B cell (primary cell): ENCODE measurements around the gene ACER1. TPM values are rescaled to one million over a fixed set of nuclear protein-coding genes. Genes with fewer than 3 reads are reported as not detected.

Experiments used
- ATAC-seq: fragments of 200-7000 bp; cut with Tn5 transposase; one replicate; pipeline ENCODE4 v1.10.0; 2021; ENCODE audit warnings: low read depth, mild to moderate bottlenecking, moderate number of reproducible peaks, moderate library complexity
- CTCF ChIA-PET: fragments of 350-600 bp; sonication (Branson Sonifier 250); formaldehyde crosslinking; loops from one replicate; lab custom pipeline; 2021; ENCODE audit warnings: antibody characterized with exemption, inconsistent platforms; lab: Charles Lee
- POLR2A ChIA-PET: fragments of 350-600 bp; sonication (Branson Sonifier 250); formaldehyde crosslinking; loops from one replicate; lab custom pipeline; 2021; ENCODE audit warnings: antibody characterized with exemption; lab: Charles Lee
- DNase-seq: peaks from one replicate; pipeline ENCODE4 v3.0.0; 2013
- H2AFZ ChIP-seq: 2 replicates; pipeline ENCODE4 v1.6.1; 2012; ENCODE audit warnings: mild to moderate bottlenecking, low read depth, low read length; ENCODE audit not compliant: insufficient read depth, poor library complexity, severe bottlenecking
- H3K27ac ChIP-seq, 2 donors: 1 replicate in 1 of 2; 2 replicates in 1 of 2; pipeline ENCODE4 v1.5.1; 2012 to 2013; ENCODE audit warnings: low read length in 2 of 2, mild to moderate bottlenecking in 2 of 2, moderate library complexity in 1 of 2
- H3K27me3 ChIP-seq, 4 experiments: fragments of 200-600 bp in 1 of 4; sonication (generic) in 1 of 4; replicated peaks in 1 of 4; 1 replicate in 2 of 4; 2 replicates in 2 of 4; pipeline versions ENCODE4 v1.6.1 to v1.7.0; 2013 to 2016; ENCODE audit warnings: low read length in 3 of 4, mild to moderate bottlenecking in 2 of 4, mixed read lengths in 1 of 4, moderate library complexity in 1 of 4; ENCODE audit not compliant: insufficient read depth in 4 of 4, control insufficient read depth in 3 of 4; ENCODE audit errors: control extremely low read depth in 1 of 4
- H3K36me3 ChIP-seq, 2 experiments: replicated peaks in 1 of 2; 1 replicate in 1 of 2; 2 replicates in 1 of 2; pipeline versions ENCODE4 v1.6.1 to v1.7.1; 2013; ENCODE audit warnings: low read length in 1 of 2; ENCODE audit not compliant: insufficient read depth in 2 of 2, control insufficient read depth in 1 of 2; ENCODE audit errors: control extremely low read depth in 1 of 2, extremely low read depth in 1 of 2
- H3K4me1 ChIP-seq, 2 donors: fragments of 200-600 bp in 1 of 2; sonication (generic) in 1 of 2; 1 replicate in 1 of 2; 2 replicates in 1 of 2; pipeline versions ENCODE4 v1.5.1 to v1.6.1; 2013 to 2017; ENCODE audit warnings: low read length in 2 of 2; ENCODE audit not compliant: control insufficient read depth in 2 of 2, insufficient read depth in 2 of 2
- H3K4me2 ChIP-seq: replicated peaks from 2 replicates; pipeline ENCODE3; 2012; ENCODE audit warnings: mild to moderate bottlenecking, low read depth, low read length; ENCODE audit not compliant: poor library complexity, severe bottlenecking
- H3K4me3 ChIP-seq, 5 experiments: fragments of 200-600 bp in 1 of 5; sonication (generic) in 1 of 5; 1 replicate in 3 of 5; 2 replicates in 2 of 5; pipeline versions ENCODE4 v1.5.1 to v1.7.0; 2011 to 2016; ENCODE audit warnings: low read length in 4 of 5, mild to moderate bottlenecking in 4 of 5, low read depth in 2 of 5, control low read depth in 1 of 5, moderate library complexity in 1 of 5; ENCODE audit not compliant: insufficient read depth in 1 of 5; ENCODE audit errors: control extremely low read depth in 1 of 5, extremely low read depth in 1 of 5
- H3K79me2 ChIP-seq: fragments of 200-600 bp; sonication (generic); one replicate; pipeline ENCODE4 v1.6.0; 2016; ENCODE audit warnings: low read length; ENCODE audit not compliant: control insufficient read depth, insufficient read depth
- H3K9ac ChIP-seq: fragments of 200-600 bp; sonication (generic); 2 replicates; pipeline ENCODE4 v1.6.1; 2017; ENCODE audit warnings: mild to moderate bottlenecking, low read length, moderate library complexity
- H3K9me3 ChIP-seq, 3 donors: one replicate each; pipeline versions ENCODE4 v1.6.1 to v1.7.1; 2013; ENCODE audit warnings: low read length in 2 of 3; ENCODE audit not compliant: control insufficient read depth in 2 of 3, insufficient read depth in 1 of 3; ENCODE audit errors: control extremely low read depth in 1 of 3
- H4K20me1 ChIP-seq: 2 replicates; pipeline ENCODE4 v1.6.0; 2012; ENCODE audit warnings: mild to moderate bottlenecking, low read length; ENCODE audit not compliant: insufficient read depth, control insufficient read depth, poor library complexity, severe bottlenecking
- H3K27ac Mint-ChIP-seq: one replicate; pipeline ENCODE4 v1.8.0; 2021; ENCODE audit warnings: mixed read lengths
- H3K27me3 Mint-ChIP-seq: one replicate; pipeline ENCODE4 v1.8.0; 2021; ENCODE audit warnings: mixed read lengths
- H3K4me1 Mint-ChIP-seq: one replicate; pipeline ENCODE4 v1.8.0; 2021; ENCODE audit warnings: mixed read lengths
- H3K4me3 Mint-ChIP-seq: one replicate; pipeline ENCODE4 v1.8.0; 2021; ENCODE audit warnings: mixed read lengths
- H3K9me3 Mint-ChIP-seq: one replicate; pipeline ENCODE4 v1.8.0; 2022; ENCODE audit warnings: mixed read lengths; ENCODE audit not compliant: insufficient read depth
- CTCF ChIP-seq: fragments of 200-600 bp; IDR thresholded peaks from one replicate; pipeline ENCODE4 v1.8.0; 2022; ENCODE audit warnings: antibody characterized with exemption, mild to moderate bottlenecking
- EZH2 ChIP-seq: IDR thresholded peaks from 2 replicates; pipeline ENCODE4 v1.6.1; 2012; ENCODE audit warnings: borderline replicate concordance, low read depth, mild to moderate bottlenecking, moderate library complexity, low read length; ENCODE audit not compliant: insufficient read depth, poor library complexity, severe bottlenecking
- WGBS: methylation state at CpG from one replicate; pipeline ENCODE4 v1.1.5; 2013; ENCODE audit warnings: missing lambda C conversion rate; ENCODE audit not compliant: insufficient coverage; 5-methylcytosine and 5-hydroxymethylcytosine counted together
- intact Hi-C: fragments of 100-400 bp; cut with micrococcal nuclease; formaldehyde crosslinking; loops from one replicate; pipeline ENCODE4 v1.10.0; 2022
- polyA plus RNA-seq: library from polyadenylated mRNA; depleted of rRNA; stranded (reverse); fragments of >200 nt; gene quantifications from 2 replicates; pipeline ENCODE4 v1.2.3, GENCODE V29; 2012
- total RNA-seq, 2 donors: library from RNA; stranded (reverse); fragments of 120-200 nt in 1 of 2; gene quantifications; 1 replicate in 1 of 2; 2 replicates in 1 of 2; pipeline versions ENCODE4 v1.2.3 to v1.2.4, GENCODE V29; 2013 to 2022

ACER1 gene
- total and polyA plus RNA-seq, 2 donors (not counting 1 experiment from before 2014, with no cell fraction given), result not detected

GRCh38 chr19:6298413-6298812 lies 35.0 kb downstream of the ACER1 start:
- H2AFZ ChIP-seq, result no peak overlapping the region
- intact Hi-C loops, result no loop called here
- no peak overlapping the region for H3K4me2 ChIP-seq
- H3K27ac ChIP-seq, result no peak overlapping the region
- ATAC-seq (no peak), DNase-seq (no peak)
- 95% methylated on average over 5 of the region's 5 CpGs for WGBS
- ChIA-PET POLR2A (interaction anchor here (0.6 kb wide), 1 partner anchor 773 kb away, joined by 3 read pairs; no protein-coding TSS in a partner anchor), CTCF (interaction anchor here (0.7 kb wide), 1 partner anchor 14 kb away, joined by 3 read pairs; no protein-coding TSS in a partner anchor)
- H3K4me3 ChIP-seq, result no peak overlapping the region
- Mint-ChIP-seq H3K4me3 (no peak overlapping the region), H3K9me3 (no peaks in the 10 kb centered on the region), H3K27ac (no peak overlapping the region), H3K27me3 (peaks cover 4% of the 10 kb centered on the region), H3K4me1 (no peaks in the 10 kb centered on the region)
- H3K4me1 ChIP-seq, result no peaks in the 10 kb centered on the region
- H3K9me3 ChIP-seq, result peaks cover 2 to 40% (median 9%) of the 10 kb centered on the region in 3 donors
- no peak overlapping the region for H3K9ac ChIP-seq
- peaks cover 0 to 17% (median 0%) of the 10 kb centered on the region in 4 experiments for H3K27me3 ChIP-seq
- no peak for TF ChIP-seq CTCF
- no peak for TF ChIP-seq EZH2
- no peaks in the 10 kb centered on the region for H3K36me3 ChIP-seq
- H3K79me2 ChIP-seq, result no peaks in the 10 kb centered on the region
- H4K20me1 ChIP-seq, result no peaks in the 10 kb centered on the region

- WGBS, result 77% methylated on average over 4 of the region's 6 CpGs
- Histone ChIP-seq H3K4me2 (no peak overlapping the region), H3K9me3 (peaks cover 2 to 52% (median 21%) of the 10 kb centered on the region in 3 donors), H3K79me2 (no peaks in the 10 kb centered on the region), H3K36me3 (no peaks in the 10 kb centered on the region), H3K4me1 (no peaks in the 10 kb centered on the region), H3K27me3 (peaks cover 0 to 17% (median 0%) of the 10 kb centered on the region in 4 experiments), H3K27ac (no peak overlapping the region), H2AFZ (no peak overlapping the region), H3K4me3 (no peak overlapping the region), H3K9ac (no peak overlapping the region), H4K20me1 (no peaks in the 10 kb centered on the region)
- TF ChIP-seq CTCF (no peak), EZH2 (no peak)
- ChIA-PET POLR2A (no interaction called here), CTCF (interaction anchor here (0.7 kb wide), 1 partner anchor 646 kb away, joined by 3 read pairs; no protein-coding TSS in a partner anchor)
- Mint-ChIP-seq H3K9me3 (no peaks in the 10 kb centered on the region), H3K4me1 (no peaks in the 10 kb centered on the region), H3K27me3 (peaks cover 3% of the 10 kb centered on the region), H3K4me3 (no peak overlapping the region), H3K27ac (no peak overlapping the region)
- intact Hi-C loops, result no loop called here
- ATAC-seq (no peak), DNase-seq (no peak)
Measured at GRCh38 chr19:6297202-6297601, 36.2 kb downstream of the ACER1 start.
